IMR-90 (cell line): ENCODE measurements around the gene CORO1C. TPM values are rescaled to one million over a fixed set of nuclear protein-coding genes. Genes with fewer than 3 reads are reported as not detected.
"Not testable (repeated sequence)": the region's sequence is repeated elsewhere in the genome, so short reads cannot be mapped to it uniquely, and the experiment has no call there.

Source experiments
- ATAC-seq: fragments of 200-7000 bp; cut with Tn5 transposase; 2 replicates; pipeline ENCODE4 v1.9.1; 2020; ENCODE audit warnings: low read depth, mild to moderate bottlenecking, moderate library complexity
- BruUV-seq: library from RNA; stranded (reverse); fragments of 400-500 nt; replicated peaks from 2 replicates; lab custom pipeline; 2021; lab: Mats Ljungman, UMichigan
- CTCF ChIA-PET: fragments of 300-600 bp; formaldehyde crosslinking; extraction: SDS; loops from one replicate; lab custom pipeline; 2021; ENCODE audit warnings: antibody characterized with exemption; lab: Yijun Ruan, JAX
- POLR2A ChIA-PET: fragments of 300-600 bp; sonication (Branson Sonifier 250); formaldehyde crosslinking; loops from one replicate; lab custom pipeline; 2022; ENCODE audit warnings: antibody characterized with exemption; ENCODE audit not compliant: unreplicated experiment; lab: Charles Lee
- DNase-seq: peaks from one replicate; pipeline ENCODE4 v3.0.0; 2013
- H2AFZ ChIP-seq: replicated peaks from 2 replicates; pipeline ENCODE3; 2013; ENCODE audit warnings: low read length, mild to moderate bottlenecking; ENCODE audit not compliant: poor library complexity
- H2AK5ac ChIP-seq: 2 replicates; pipeline ENCODE4 v1.6.1; 2013; ENCODE audit warnings: low read depth, low read length, inconsistent platforms
- H2AK9ac ChIP-seq: replicated peaks from 2 replicates; pipeline ENCODE3; 2013; ENCODE audit warnings: mild to moderate bottlenecking, low read depth, low read length, moderate library complexity; ENCODE audit not compliant: poor library complexity
- H2BK120ac ChIP-seq: 2 replicates; pipeline ENCODE4 v1.6.1; 2013; ENCODE audit warnings: low read depth, low read length, inconsistent platforms
- H2BK15ac ChIP-seq: 3 replicates; pipeline ENCODE4 v1.6.1; 2013; ENCODE audit warnings: low read depth, low read length, inconsistent platforms
- H2BK20ac ChIP-seq: 2 replicates; pipeline ENCODE4 v1.6.1; 2013; ENCODE audit warnings: low read depth, mild to moderate bottlenecking, inconsistent platforms, low read length, moderate library complexity
- H2BK5ac ChIP-seq: 2 replicates; pipeline ENCODE4 v1.6.1; 2013; ENCODE audit warnings: mild to moderate bottlenecking, low read depth, low read length, inconsistent platforms; ENCODE audit not compliant: poor library complexity, severe bottlenecking
- H3K14ac ChIP-seq: replicated peaks from 2 replicates; pipeline ENCODE4 v1.6.1; 2013; ENCODE audit warnings: low read depth, low read length, inconsistent platforms
- H3K18ac ChIP-seq: 2 replicates; pipeline ENCODE4 v1.6.1; 2013; ENCODE audit warnings: low read depth, low read length, control low read depth
- H3K23ac ChIP-seq: 2 replicates; pipeline ENCODE4 v1.6.1; 2013; ENCODE audit warnings: low read depth, low read length, inconsistent platforms
- H3K27ac ChIP-seq: 2 replicates; pipeline ENCODE4 v1.5.1; 2013; ENCODE audit warnings: mild to moderate bottlenecking, control low read depth, low read length; ENCODE audit not compliant: insufficient read depth
- H3K27me3 ChIP-seq: 2 replicates; pipeline ENCODE4 v1.6.1; 2013; ENCODE audit warnings: low read length; ENCODE audit not compliant: control insufficient read depth, insufficient read depth
- H3K36me3 ChIP-seq: 2 replicates; pipeline ENCODE4 v1.6.1; 2013; ENCODE audit warnings: low read length, mixed read lengths; ENCODE audit not compliant: control insufficient read depth, insufficient read depth
- H3K4ac ChIP-seq: 2 replicates; pipeline ENCODE4 v1.6.1; 2013; ENCODE audit warnings: low read depth, low read length, inconsistent platforms
- H3K4me1 ChIP-seq: 2 replicates; pipeline ENCODE4 v1.6.1; 2013; ENCODE audit warnings: low read length, mixed read lengths; ENCODE audit not compliant: control insufficient read depth, insufficient read depth
- H3K4me2 ChIP-seq: 2 replicates; pipeline ENCODE4 v1.6.1; 2013; ENCODE audit warnings: low read depth, mild to moderate bottlenecking, control low read depth, low read length, moderate library complexity
- H3K4me3 ChIP-seq: 2 replicates; pipeline ENCODE4 v1.5.1; 2013; ENCODE audit warnings: low read depth, mild to moderate bottlenecking, control low read depth, low read length, moderate library complexity; ENCODE audit not compliant: insufficient read depth
- H3K56ac ChIP-seq: 2 replicates; pipeline ENCODE4 v1.6.1; 2013; ENCODE audit warnings: low read length, inconsistent platforms; ENCODE audit not compliant: insufficient read depth; ENCODE audit errors: extremely low read depth
- H3K79me1 ChIP-seq, 2 experiments: 2 replicates each; pipeline ENCODE4 v1.6.1; 2013; ENCODE audit warnings: low read length in 2 of 2, inconsistent platforms in 1 of 2, low read depth in 1 of 2
- H3K9ac ChIP-seq: 2 replicates; pipeline ENCODE4 v1.6.1; 2013; ENCODE audit warnings: low read depth, low read length, control low read depth
- H3K9me1 ChIP-seq: 2 replicates; pipeline ENCODE4 v1.6.1; 2013; ENCODE audit warnings: low read length, inconsistent platforms; ENCODE audit not compliant: insufficient read depth
- H3K9me3 ChIP-seq: 2 replicates; pipeline ENCODE4 v1.6.1; 2013; ENCODE audit warnings: low read length; ENCODE audit not compliant: control insufficient read depth, insufficient read depth
- H4K20me1 ChIP-seq: 2 replicates; pipeline ENCODE4 v1.6.1; 2013; ENCODE audit warnings: low read length, inconsistent platforms; ENCODE audit not compliant: insufficient read depth
- H4K5ac ChIP-seq: 2 replicates; pipeline ENCODE4 v1.6.1; 2013; ENCODE audit warnings: mild to moderate bottlenecking, low read depth, low read length, control low read depth
- H4K8ac ChIP-seq, 2 experiments: 2 replicates each; pipeline ENCODE4 v1.6.1; 2013; ENCODE audit warnings: low read depth in 2 of 2, low read length in 2 of 2, control low read depth in 1 of 2, inconsistent platforms in 1 of 2
- H4K91ac ChIP-seq: 2 replicates; pipeline ENCODE4 v1.6.1; 2013; ENCODE audit warnings: low read depth, low read length, inconsistent platforms; ENCODE audit not compliant: insufficient read depth
- MAFK ChIP-seq: IDR thresholded peaks from 2 replicates; pipeline ENCODE4 v1.6.1; 2012; ENCODE audit warnings: low read depth, low read length, improper control_type of control experiment
- WGBS, 2 experiments: methylation state at CpG; one replicate each; pipeline versions ENCODE4 v1.1.5 to v1.1.7; 2013; ENCODE audit warnings: missing lambda C conversion rate in 2 of 2; ENCODE audit not compliant: insufficient read length in 1 of 2; ENCODE audit errors: extremely low coverage in 2 of 2; 5-methylcytosine and 5-hydroxymethylcytosine counted together
- dilution Hi-C: fragments of 300-500 bp; cut with HindIII; formaldehyde crosslinking; loops from one replicate; pipeline ENCODE4 v1.14.3; 2018; ENCODE audit warnings: low sequenced_read_pairs; ENCODE audit not compliant: unreplicated experiment
- in situ Hi-C: fragments of 300-500 bp; cut with MboI; formaldehyde crosslinking; loops from 3 replicates; pipeline ENCODE4 v1.14.3; 2019; ENCODE audit warnings: low sequenced_read_pairs, inconsistent platforms, mixed read lengths
- intact Hi-C: fragments of 100-400 bp; cut with micrococcal nuclease; formaldehyde crosslinking; loops from 2 replicates; pipeline ENCODE4 v1.10.0; 2022
- polyA plus RNA-seq, 3 experiments: library from polyadenylated mRNA; depleted of rRNA; stranded (reverse); fragments of >200 nt; gene quantifications; 2 replicates each; pipeline ENCODE4 v1.2.3, GENCODE V29; 2012; ENCODE audit warnings: low replicate concordance in 1 of 3
- total RNA-seq: library from RNA; depleted of rRNA; stranded (reverse); fragments of >200 nt; gene quantifications from 2 replicates; pipeline ENCODE4 v1.2.3, GENCODE V29; 2012

CORO1C gene
- total and polyA plus RNA-seq, 2 of the 4 experiments (the other 2 are of a cell fraction): 675 to 1,100 TPM

DNA sequence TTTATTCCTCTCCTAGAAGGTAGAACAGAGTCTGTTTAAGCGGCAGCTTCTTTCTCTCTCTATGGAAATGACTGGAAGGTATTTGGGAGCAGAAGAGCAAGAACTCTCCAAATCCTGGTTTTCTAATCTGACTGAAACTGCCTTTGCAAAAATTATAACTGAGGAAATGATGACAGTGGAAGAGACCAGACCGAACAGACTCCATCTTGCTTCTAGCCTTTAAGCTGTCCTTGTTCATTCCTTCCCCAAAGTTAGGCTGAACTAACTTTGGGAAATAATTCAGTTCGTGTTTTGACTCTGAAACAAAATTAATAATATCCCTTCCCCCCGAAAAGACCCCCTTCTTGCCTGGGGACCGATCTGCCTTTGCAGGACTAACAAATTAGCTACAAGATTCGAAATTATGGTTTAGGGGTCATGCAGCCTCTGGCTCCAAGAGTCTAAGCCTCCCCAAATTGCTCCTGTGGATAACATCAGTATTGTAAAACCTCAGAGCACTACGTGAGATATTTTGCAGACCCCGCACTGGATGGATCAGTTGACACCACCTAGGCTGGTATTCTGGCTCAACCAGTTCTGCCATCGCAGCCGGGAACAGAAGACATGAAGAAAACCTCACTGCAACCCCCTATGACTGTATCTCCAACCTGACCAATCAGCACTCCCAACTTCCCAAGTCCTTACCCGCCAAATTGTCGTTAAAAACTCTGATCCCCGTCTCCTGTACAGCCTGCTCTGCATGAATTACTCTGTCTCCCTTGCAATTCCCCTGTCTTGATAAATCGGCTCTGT lies 111.8 kb downstream of the CORO1C start:
- dilution Hi-C loops: no loop called here
- no peak overlapping the region for H2BK5ac ChIP-seq
- no peak for DNase-seq
- no peak for TF ChIP-seq MAFK
- no peak overlapping the region for H3K56ac ChIP-seq
- no peak overlapping the region for H2AFZ ChIP-seq
- peaks cover 3% of the 10 kb centered on the region; the same call in 1 of the 2 replicates for H3K9me3 ChIP-seq
- no peak overlapping the region for H3K14ac ChIP-seq
- intact Hi-C loops: no loop called here
- in situ Hi-C loops: loop anchor here (5.0 kb wide), 1 partner anchor 52 kb away; no protein-coding TSS in a partner anchor
- H4K8ac ChIP-seq: no peak overlapping the region
- peak overlapping the region; percentile 40; the same call in 1 of the 2 replicates for H4K5ac ChIP-seq
- H3K36me3 ChIP-seq: no peaks in the 10 kb centered on the region
- H3K4ac ChIP-seq: no peak overlapping the region
- peaks cover 3% of the 10 kb centered on the region; the same call in 1 of the 2 replicates for H3K4me1 ChIP-seq
- H3K4me3 ChIP-seq: no peak overlapping the region
- no peak overlapping the region for H3K27ac ChIP-seq
- H3K4me2 ChIP-seq: no peak overlapping the region
- H3K9me1 ChIP-seq: peaks cover 9% of the 10 kb centered on the region
- no TSS peak for BruUV-seq
- H4K91ac ChIP-seq: no peak overlapping the region
- WGBS, 2 experiments: 72% methylated on average over 7 of the region's 14 CpGs; no CpG with 5 or more reads in 1 of the 2 experiments
- ChIA-PET CTCF (interaction anchor here (0.7 to 1.6 kb wide), 3 partner anchors 42 to 185 kb away, joined by 3 to 4 read pairs (median 3); no protein-coding TSS in a partner anchor), POLR2A (no interaction called here)
- H3K79me1 ChIP-seq: no peaks in the 10 kb centered on the region
- H3K18ac ChIP-seq: no peak overlapping the region
- H2BK15ac ChIP-seq: no peak overlapping the region
- H2AK9ac ChIP-seq: no peak overlapping the region
- H3K9ac ChIP-seq: no peak overlapping the region
- H2BK120ac ChIP-seq: no peak overlapping the region; the same call in 1 of the 2 replicates
- H2AK5ac ChIP-seq: no peak overlapping the region
- H2BK20ac ChIP-seq: no peak overlapping the region
- no peaks in the 10 kb centered on the region for H3K27me3 ChIP-seq
- no peak overlapping the region for H3K23ac ChIP-seq
- ATAC-seq: no peak
- no peaks in the 10 kb centered on the region for H4K20me1 ChIP-seq

GRCh38 chr12:108618953-108619274 lies 112.4 kb downstream of the CORO1C start:
- DNase-seq, ATAC-seq, H4K8ac ChIP-seq, H3K9me3 ChIP-seq, H3K4me3 ChIP-seq, dilution Hi-C loops, H2BK15ac ChIP-seq, H2BK120ac ChIP-seq, H3K14ac ChIP-seq, H2BK20ac ChIP-seq, H2AFZ ChIP-seq, H2AK5ac ChIP-seq, H3K56ac ChIP-seq, H3K9ac ChIP-seq, H3K4me2 ChIP-seq, H3K9me1 ChIP-seq, H3K4ac ChIP-seq, H2BK5ac ChIP-seq, H3K23ac ChIP-seq, BruUV-seq, H3K36me3 ChIP-seq, H3K27me3 ChIP-seq, H3K79me1 ChIP-seq, H2AK9ac ChIP-seq, H4K91ac ChIP-seq, H4K5ac ChIP-seq, H3K18ac ChIP-seq, H3K27ac ChIP-seq, POLR2A ChIA-PET, H4K20me1 ChIP-seq, H3K4me1 ChIP-seq: not testable (repeated sequence)
- intact Hi-C loops (loop anchor here (1.0 kb wide), 2 partner anchors 49 to 56 kb away; no protein-coding TSS in a partner anchor), in situ Hi-C loops (loop anchor here (5.0 kb wide), 1 partner anchor 52 kb away; no protein-coding TSS in a partner anchor)
- CTCF ChIA-PET: interaction anchor here (0.5 to 2.1 kb wide), 7 partner anchors 21 to 184 kb away, joined by 3 to 37 read pairs (median 6); partner anchors contain the start of gene TMEM119
- 100% methylated on average over 1 of the region's 4 CpGs; no CpG with 5 or more reads in 1 of the 2 experiments for WGBS, 2 experiments
